ENCODE measurements around the gene TSPAN4. TPM values are rescaled to one million over a fixed set of nuclear protein-coding genes. Genes with fewer than 3 reads are reported as not detected.
A peak's percentile ranks its signal among the peaks of the same experiment; 100 is the strongest.

Gene TSPAN4
- total and polyA plus RNA-seq, 9 of the 15 experiments (the other 6 are each of a cell fraction or from before 2014, with no cell fraction given) = 0.07 to 31.0 (median 15.7) TPM

DNA sequence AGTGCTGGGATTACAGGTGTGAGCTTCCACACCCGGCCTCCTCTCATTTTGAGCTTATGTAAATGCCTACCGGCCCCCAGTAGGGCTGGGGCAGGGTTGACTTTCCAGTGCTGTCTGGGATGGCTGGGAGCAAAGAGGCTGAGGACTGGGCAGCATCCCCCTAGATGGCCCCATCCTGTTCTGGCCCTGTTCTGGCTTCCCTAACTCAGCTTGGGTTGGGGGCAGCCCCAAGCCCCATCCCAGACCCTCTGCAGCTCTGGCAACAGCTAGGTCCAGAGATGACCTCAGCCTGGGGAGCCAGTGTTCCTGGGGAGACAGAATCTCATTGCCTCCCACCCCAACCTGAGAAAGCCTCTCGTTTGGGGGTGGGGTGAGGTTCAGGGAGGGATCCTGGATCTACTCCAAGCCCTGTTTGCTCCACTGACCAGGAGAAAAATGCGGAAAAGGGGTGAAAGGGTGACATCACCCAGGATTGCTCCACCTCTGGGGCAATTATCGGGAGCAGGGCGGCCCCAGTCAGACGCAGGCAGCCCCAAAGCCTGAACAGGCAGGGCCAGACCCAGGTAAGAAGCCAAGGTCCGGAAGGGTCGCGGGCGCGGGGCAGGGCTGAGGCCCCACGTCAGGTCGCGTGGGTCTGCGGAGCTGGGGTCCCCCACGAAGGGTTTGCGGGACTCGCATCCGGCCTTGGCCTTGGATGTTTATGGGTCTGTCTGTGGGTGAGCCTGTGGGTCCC, 24.1 kb upstream of the TSPAN4 start, which contains the start of gene PNPLA2 (continued):
- TF ChIP-seq, protein P1, sequence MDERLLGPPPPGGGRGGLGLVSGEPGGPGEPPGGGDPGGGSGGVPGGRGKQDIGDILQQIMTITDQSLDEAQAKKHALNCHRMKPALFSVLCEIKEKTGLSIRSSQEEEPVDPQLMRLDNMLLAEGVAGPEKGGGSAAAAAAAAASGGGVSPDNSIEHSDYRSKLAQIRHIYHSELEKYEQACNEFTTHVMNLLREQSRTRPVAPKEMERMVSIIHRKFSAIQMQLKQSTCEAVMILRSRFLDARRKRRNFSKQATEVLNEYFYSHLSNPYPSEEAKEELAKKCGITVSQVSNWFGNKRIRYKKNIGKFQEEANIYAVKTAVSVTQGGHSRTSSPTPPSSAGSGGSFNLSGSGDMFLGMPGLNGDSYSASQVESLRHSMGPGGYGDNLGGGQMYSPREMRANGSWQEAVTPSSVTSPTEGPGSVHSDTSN (CRISPR knock-in tag; IDR thresholded peaks at IDR 0.05; ENCODE audit: low read depth) = no peak
- TF ChIP-seq, protein P1 (tag; conservative IDR thresholded peaks at IDR 0.05; ENCODE audit: low read depth) = no peak
- no peak for TF ChIP-seq ZNF780A (CRISPR knock-in tag; IDR thresholded peaks at IDR 0.05)
- TF ChIP-seq, protein P2, sequence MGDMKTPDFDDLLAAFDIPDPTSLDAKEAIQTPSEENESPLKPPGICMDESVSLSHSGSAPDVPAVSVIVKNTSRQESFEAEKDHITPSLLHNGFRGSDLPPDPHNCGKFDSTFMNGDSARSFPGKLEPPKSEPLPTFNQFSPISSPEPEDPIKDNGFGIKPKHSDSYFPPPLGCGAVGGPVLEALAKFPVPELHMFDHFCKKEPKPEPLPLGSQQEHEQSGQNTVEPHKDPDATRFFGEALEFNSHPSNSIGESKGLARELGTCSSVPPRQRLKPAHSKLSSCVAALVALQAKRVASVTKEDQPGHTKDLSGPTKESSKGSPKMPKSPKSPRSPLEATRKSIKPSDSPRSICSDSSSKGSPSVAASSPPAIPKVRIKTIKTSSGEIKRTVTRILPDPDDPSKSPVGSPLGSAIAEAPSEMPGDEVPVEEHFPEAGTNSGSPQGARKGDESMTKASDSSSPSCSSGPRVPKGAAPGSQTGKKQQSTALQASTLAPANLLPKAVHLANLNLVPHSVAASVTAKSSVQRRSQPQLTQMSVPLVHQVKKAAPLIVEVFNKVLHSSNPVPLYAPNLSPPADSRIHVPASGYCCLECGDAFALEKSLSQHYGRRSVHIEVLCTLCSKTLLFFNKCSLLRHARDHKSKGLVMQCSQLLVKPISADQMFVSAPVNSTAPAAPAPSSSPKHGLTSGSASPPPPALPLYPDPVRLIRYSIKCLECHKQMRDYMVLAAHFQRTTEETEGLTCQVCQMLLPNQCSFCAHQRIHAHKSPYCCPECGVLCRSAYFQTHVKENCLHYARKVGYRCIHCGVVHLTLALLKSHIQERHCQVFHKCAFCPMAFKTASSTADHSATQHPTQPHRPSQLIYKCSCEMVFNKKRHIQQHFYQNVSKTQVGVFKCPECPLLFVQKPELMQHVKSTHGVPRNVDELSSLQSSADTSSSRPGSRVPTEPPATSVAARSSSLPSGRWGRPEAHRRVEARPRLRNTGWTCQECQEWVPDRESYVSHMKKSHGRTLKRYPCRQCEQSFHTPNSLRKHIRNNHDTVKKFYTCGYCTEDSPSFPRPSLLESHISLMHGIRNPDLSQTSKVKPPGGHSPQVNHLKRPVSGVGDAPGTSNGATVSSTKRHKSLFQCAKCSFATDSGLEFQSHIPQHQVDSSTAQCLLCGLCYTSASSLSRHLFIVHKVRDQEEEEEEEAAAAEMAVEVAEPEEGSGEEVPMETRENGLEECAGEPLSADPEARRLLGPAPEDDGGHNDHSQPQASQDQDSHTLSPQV (IDR thresholded peaks at IDR 0.05) = no peak
- TF ChIP-seq POLR2G (IDR thresholded peaks at IDR 0.05; ENCODE audit: low read depth, low read length) = no peak
- TF ChIP-seq, protein P3, sequence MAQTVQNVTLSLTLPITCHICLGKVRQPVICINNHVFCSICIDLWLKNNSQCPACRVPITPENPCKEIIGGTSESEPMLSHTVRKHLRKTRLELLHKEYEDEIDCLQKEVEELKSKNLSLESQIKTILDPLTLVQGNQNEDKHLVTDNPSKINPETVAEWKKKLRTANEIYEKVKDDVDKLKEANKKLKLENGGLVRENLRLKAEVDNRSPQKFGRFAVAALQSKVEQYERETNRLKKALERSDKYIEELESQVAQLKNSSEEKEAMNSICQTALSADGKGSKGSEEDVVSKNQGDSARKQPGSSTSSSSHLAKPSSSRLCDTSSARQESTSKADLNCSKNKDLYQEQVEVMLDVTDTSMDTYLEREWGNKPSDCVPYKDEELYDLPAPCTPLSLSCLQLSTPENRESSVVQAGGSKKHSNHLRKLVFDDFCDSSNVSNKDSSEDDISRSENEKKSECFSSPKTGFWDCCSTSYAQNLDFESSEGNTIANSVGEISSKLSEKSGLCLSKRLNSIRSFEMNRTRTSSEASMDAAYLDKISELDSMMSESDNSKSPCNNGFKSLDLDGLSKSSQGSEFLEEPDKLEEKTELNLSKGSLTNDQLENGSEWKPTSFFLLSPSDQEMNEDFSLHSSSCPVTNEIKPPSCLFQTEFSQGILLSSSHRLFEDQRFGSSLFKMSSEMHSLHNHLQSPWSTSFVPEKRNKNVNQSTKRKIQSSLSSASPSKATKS (CRISPR knock-in tag; IDR thresholded peaks at IDR 0.05) = no peak
- TF ChIP-seq JUN (IDR thresholded peaks at IDR 0.05; ENCODE audit: borderline replicate concordance, low read depth, low read length) = no peak; the same call in 1 of the 2 replicates
- TF ChIP-seq JUN (CRISPR knock-in tag; IDR thresholded peaks at IDR 0.05; ENCODE audit: borderline replicate concordance) = peak; percentile 78; the same call in 1 of the 2 replicates
- TF ChIP-seq TEAD4 (IDR thresholded peaks at IDR 0.05; ENCODE audit: low read length) = no peak
- TF ChIP-seq TEAD4 (CRISPR knock-in tag; IDR thresholded peaks at IDR 0.05; ENCODE audit: borderline replicate concordance) = 0 out of 2 replicates have a peak, but pooled peaks have one; percentile 37
- TF ChIP-seq SRF (CRISPR knock-in tag; IDR thresholded peaks at IDR 0.05) = no peak
- TF ChIP-seq FOXJ3 (CRISPR knock-in tag; IDR thresholded peaks at IDR 0.05) = no peak
- TF ChIP-seq, protein P4, sequence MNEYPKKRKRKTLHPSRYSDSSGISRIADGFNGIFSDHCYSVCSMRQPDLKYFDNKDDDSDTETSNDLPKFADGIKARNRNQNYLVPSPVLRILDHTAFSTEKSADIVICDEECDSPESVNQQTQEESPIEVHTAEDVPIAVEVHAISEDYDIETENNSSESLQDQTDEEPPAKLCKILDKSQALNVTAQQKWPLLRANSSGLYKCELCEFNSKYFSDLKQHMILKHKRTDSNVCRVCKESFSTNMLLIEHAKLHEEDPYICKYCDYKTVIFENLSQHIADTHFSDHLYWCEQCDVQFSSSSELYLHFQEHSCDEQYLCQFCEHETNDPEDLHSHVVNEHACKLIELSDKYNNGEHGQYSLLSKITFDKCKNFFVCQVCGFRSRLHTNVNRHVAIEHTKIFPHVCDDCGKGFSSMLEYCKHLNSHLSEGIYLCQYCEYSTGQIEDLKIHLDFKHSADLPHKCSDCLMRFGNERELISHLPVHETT (CRISPR knock-in tag; conservative IDR thresholded peaks at IDR 0.05 in 1 of 2, IDR thresholded peaks at IDR 0.05 in 1 of 2) = no peak
- no peak for TF ChIP-seq CREM (IDR thresholded peaks at IDR 0.05; ENCODE audit: low read depth)
- TF ChIP-seq ZNF232 (CRISPR knock-in tag; IDR thresholded peaks at IDR 0.05) = no peak

All from K562 (cell line).